OCI-LY7 (cell line): ENCODE measurements around the gene DNAH8. TPM values are rescaled to one million over a fixed set of nuclear protein-coding genes. Genes with fewer than 3 reads are reported as not detected.

Experiments used
- BruUV-seq: library from RNA; stranded (reverse); fragments of 400-500 nt; replicated peaks from 2 replicates; lab custom pipeline; 2021; lab: Mats Ljungman, UMichigan
- CTCF ChIA-PET: fragments of 300-600 bp; sonication (Branson Sonifier 250); formaldehyde crosslinking; loops from one replicate; lab custom pipeline; 2022; ENCODE audit warnings: antibody characterized with exemption; ENCODE audit not compliant: unreplicated experiment; lab: Charles Lee
- POLR2A ChIA-PET: fragments of 300-600 bp; sonication (Branson Sonifier 250); formaldehyde crosslinking; loops from one replicate; lab custom pipeline; 2022; ENCODE audit warnings: antibody characterized with exemption; lab: Charles Lee
- DNase-seq: peaks from one replicate; pipeline ENCODE4 v3.0.0-alpha.2; 2015; ENCODE audit warnings: low spot score
- H2AFZ ChIP-seq: fragments of 200-600 bp; sonication (generic), shearing (Covaris generic); 2 replicates; pipeline ENCODE4 v1.6.1; 2014; ENCODE audit warnings: mild to moderate bottlenecking, antibody characterized with exemption, low read length, moderate library complexity
- H3K27ac ChIP-seq: fragments of 200-600 bp; sonication (generic); 2 replicates; pipeline ENCODE4 v1.5.1; 2014; ENCODE audit warnings: mixed run types, low read depth, mild to moderate bottlenecking, moderate library complexity, low read length, inconsistent platforms; ENCODE audit not compliant: poor library complexity, severe bottlenecking
- H3K36me3 ChIP-seq: fragments of 200-600 bp; sonication (generic); 2 replicates; pipeline ENCODE4 v1.6.1; 2014; ENCODE audit warnings: mild to moderate bottlenecking, antibody characterized with exemption, low read length, moderate library complexity, mixed read lengths; ENCODE audit not compliant: insufficient read depth
- H3K4me1 ChIP-seq: fragments of 200-600 bp; sonication (generic); 2 replicates; pipeline ENCODE4 v1.5.1; 2014; ENCODE audit warnings: mild to moderate bottlenecking, low read length; ENCODE audit not compliant: insufficient read depth, poor library complexity, severe bottlenecking
- H3K4me2 ChIP-seq: fragments of 200-600 bp; sonication (generic); 2 replicates; pipeline ENCODE4 v1.6.1; 2014; ENCODE audit warnings: mild to moderate bottlenecking, low read length
- H3K4me3 ChIP-seq: fragments of 200-600 bp; sonication (generic); 2 replicates; pipeline ENCODE4 v1.5.1; 2014; ENCODE audit warnings: mild to moderate bottlenecking, low read depth, low read length; ENCODE audit not compliant: poor library complexity, severe bottlenecking
- H3K79me2 ChIP-seq: fragments of 200-600 bp; sonication (generic); 2 replicates; pipeline ENCODE4 v1.6.1; 2016; ENCODE audit warnings: low read depth, mild to moderate bottlenecking, low read length, moderate library complexity, mixed read lengths; ENCODE audit not compliant: insufficient read depth
- H3K9me2 ChIP-seq: fragments of 200-600 bp; sonication (generic); 2 replicates; pipeline ENCODE4 v1.6.1; 2016; ENCODE audit warnings: mild to moderate bottlenecking, low read length, mixed read lengths; ENCODE audit not compliant: insufficient read depth
- H3K9me3 ChIP-seq: fragments of 200-600 bp; sonication (generic); 2 replicates; pipeline ENCODE4 v1.6.1; 2014; ENCODE audit warnings: mild to moderate bottlenecking, mixed run types, low read length, mixed read lengths
- H4K20me1 ChIP-seq: fragments of 200-600 bp; sonication (generic); 2 replicates; pipeline ENCODE4 v1.6.1; 2014; ENCODE audit warnings: mild to moderate bottlenecking, antibody characterized with exemption, low read length, moderate library complexity, mixed read lengths; ENCODE audit not compliant: insufficient read depth
- EZH2phosphoT487 ChIP-seq: fragments of 200-600 bp; sonication (generic); IDR thresholded peaks from 2 replicates; pipeline ENCODE4 v1.6.1; 2018; ENCODE audit warnings: low read depth, borderline replicate concordance, mild to moderate bottlenecking, mixed run types, antibody characterized with exemption, low read length, moderate library complexity, mixed read lengths
- intact Hi-C: fragments of 100-400 bp; cut with micrococcal nuclease; formaldehyde crosslinking; loops from one replicate; pipeline ENCODE4 v1.10.0; 2022; ENCODE audit not compliant: unreplicated experiment
- total RNA-seq, 2 experiments: library from RNA; depleted of rRNA in 1 of 2; stranded (reverse); fragments of >200 nt in 1 of 2; shearing (Covaris generic) in 1 of 2; gene quantifications; 2 replicates each; pipeline ENCODE4 v1.2.3, GENCODE V29; 2014 to 2022
- TF ChIP-seq, protein P1 (sequence below): fragments of 200-600 bp; sonication (generic); conservative IDR thresholded peaks from 2 replicates; pipeline ENCODE4 v1.5.1; 2014; ENCODE audit warnings: mild to moderate bottlenecking, antibody characterized with exemption, low read length, moderate library complexity, mixed read lengths

DNAH8 gene
- total RNA-seq, 2 experiments from 2014 or later, result not detected

DNA sequence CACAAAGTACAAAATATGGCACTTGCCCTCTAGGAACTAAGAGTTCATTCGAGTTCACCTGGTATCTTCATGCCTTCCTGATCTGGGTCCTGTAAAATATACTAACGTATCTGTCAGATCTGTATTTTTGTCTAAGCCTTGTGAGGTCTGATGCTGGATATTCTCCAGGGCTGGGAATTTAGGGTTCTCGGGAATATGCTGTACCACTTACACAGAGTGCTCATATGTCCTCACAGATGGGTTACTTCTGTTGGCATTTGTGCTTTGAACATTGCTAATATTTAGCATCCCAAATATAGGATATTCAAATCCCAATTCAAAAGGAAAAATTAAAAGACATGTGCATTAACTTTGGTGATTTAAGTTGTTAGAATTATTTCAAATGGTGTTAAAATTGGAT, 122.0 kb downstream of the DNAH8 start:
- Histone ChIP-seq H2AFZ (no peak overlapping the region), H3K9me3 (no peaks in the 10 kb centered on the region), H3K79me2 (no peaks in the 10 kb centered on the region), H3K36me3 (no peaks in the 10 kb centered on the region), H3K4me2 (no peak overlapping the region), H4K20me1 (no peaks in the 10 kb centered on the region), H3K4me3 (no peak overlapping the region), H3K9me2 (no peaks in the 10 kb centered on the region), H3K27ac (no peak overlapping the region), H3K4me1 (no peaks in the 10 kb centered on the region)
- no peak for DNase-seq
- intact Hi-C loops, result no loop called here
- ChIA-PET POLR2A (interaction anchor here (0.5 kb wide), 1 partner anchor 579 kb away, joined by 3 read pairs; no protein-coding TSS in a partner anchor), CTCF (no interaction called here)
- no TSS peak for BruUV-seq
- TF ChIP-seq EZH2phosphoT487, result no peak
- TF ChIP-seq, protein P1, sequence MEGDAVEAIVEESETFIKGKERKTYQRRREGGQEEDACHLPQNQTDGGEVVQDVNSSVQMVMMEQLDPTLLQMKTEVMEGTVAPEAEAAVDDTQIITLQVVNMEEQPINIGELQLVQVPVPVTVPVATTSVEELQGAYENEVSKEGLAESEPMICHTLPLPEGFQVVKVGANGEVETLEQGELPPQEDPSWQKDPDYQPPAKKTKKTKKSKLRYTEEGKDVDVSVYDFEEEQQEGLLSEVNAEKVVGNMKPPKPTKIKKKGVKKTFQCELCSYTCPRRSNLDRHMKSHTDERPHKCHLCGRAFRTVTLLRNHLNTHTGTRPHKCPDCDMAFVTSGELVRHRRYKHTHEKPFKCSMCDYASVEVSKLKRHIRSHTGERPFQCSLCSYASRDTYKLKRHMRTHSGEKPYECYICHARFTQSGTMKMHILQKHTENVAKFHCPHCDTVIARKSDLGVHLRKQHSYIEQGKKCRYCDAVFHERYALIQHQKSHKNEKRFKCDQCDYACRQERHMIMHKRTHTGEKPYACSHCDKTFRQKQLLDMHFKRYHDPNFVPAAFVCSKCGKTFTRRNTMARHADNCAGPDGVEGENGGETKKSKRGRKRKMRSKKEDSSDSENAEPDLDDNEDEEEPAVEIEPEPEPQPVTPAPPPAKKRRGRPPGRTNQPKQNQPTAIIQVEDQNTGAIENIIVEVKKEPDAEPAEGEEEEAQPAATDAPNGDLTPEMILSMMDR, result no peak

DNA sequence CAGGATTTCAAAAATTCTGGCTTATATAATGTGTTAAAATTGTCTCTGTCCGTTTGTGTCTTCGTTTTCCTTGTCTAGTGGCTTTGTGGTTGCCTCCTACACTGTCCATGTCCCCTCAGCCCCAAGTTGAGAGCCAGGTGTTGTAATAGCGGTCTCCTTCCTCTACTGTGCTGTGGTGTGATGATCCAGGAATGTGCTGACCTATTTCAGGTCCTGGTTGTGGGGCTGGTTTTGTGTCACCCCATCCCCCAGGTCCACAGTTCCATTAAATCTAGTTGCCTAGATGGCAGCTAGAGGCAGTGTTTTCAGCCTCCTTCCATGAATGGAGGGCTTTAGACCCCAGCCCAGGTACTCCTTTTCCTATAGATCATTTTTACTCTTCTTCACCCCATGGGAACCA, 128.7 kb downstream of the DNAH8 start:
- H3K9me3 ChIP-seq, result no peaks in the 10 kb centered on the region
- TF ChIP-seq, protein P1, result no peak
- TF ChIP-seq EZH2phosphoT487, result no peak
- no peaks in the 10 kb centered on the region for H4K20me1 ChIP-seq
- H3K9me2 ChIP-seq, result no peaks in the 10 kb centered on the region
- no peaks in the 10 kb centered on the region for H3K79me2 ChIP-seq
- H3K4me2 ChIP-seq, result no peak overlapping the region
- no peak overlapping the region for H2AFZ ChIP-seq
- H3K27ac ChIP-seq, result no peak overlapping the region
- H3K36me3 ChIP-seq, result no peaks in the 10 kb centered on the region
- DNase-seq, result no peak
- no TSS peak for BruUV-seq
- intact Hi-C loops, result no loop called here
- ChIA-PET POLR2A (no interaction called here), CTCF (no interaction called here)
- H3K4me3 ChIP-seq, result no peak overlapping the region
- no peaks in the 10 kb centered on the region for H3K4me1 ChIP-seq

- no peaks in the 10 kb centered on the region for H4K20me1 ChIP-seq
- ChIA-PET POLR2A (interaction anchor here (0.6 kb wide), 1 partner anchor 92 kb away, joined by 3 read pairs; no protein-coding TSS in a partner anchor), CTCF (no interaction called here)
- H2AFZ ChIP-seq, result no peak overlapping the region
- no peaks in the 10 kb centered on the region for H3K9me2 ChIP-seq
- no peak for TF ChIP-seq EZH2phosphoT487
- TF ChIP-seq, protein P1, result no peak
- H3K4me2 ChIP-seq, result no peak overlapping the region
- no peaks in the 10 kb centered on the region for H3K4me1 ChIP-seq
- H3K36me3 ChIP-seq, result no peaks in the 10 kb centered on the region
- BruUV-seq, result no TSS peak
- H3K27ac ChIP-seq, result no peak overlapping the region
- DNase-seq, result no peak
- intact Hi-C loops, result no loop called here
- no peak overlapping the region for H3K4me3 ChIP-seq
- H3K9me3 ChIP-seq, result no peaks in the 10 kb centered on the region
- H3K79me2 ChIP-seq, result no peaks in the 10 kb centered on the region
Observed at GRCh38 chr6:38845931-38846330, 130.8 kb downstream of the DNAH8 start.
